SU-DHL-6 (cell line): ENCODE data around the gene CAPN1.

Experiments
- H2AFZ ChIP-seq: fragments of 200-600 bp; sonication (generic); 2 replicates; pipeline ENCODE4 v1.6.1; 2014; ENCODE audit warnings: low read depth, mild to moderate bottlenecking, moderate library complexity, mixed read lengths, antibody characterized with exemption, low read length; ENCODE audit not compliant: severe bottlenecking
- H3F3A ChIP-seq: fragments of 200-600 bp; shearing (Covaris generic); 2 replicates; pipeline ENCODE4 v1.6.0; 2016; ENCODE audit warnings: antibody characterized with exemption, mild to moderate bottlenecking; ENCODE audit not compliant: insufficient read depth
- H3K27ac ChIP-seq: fragments of 200-600 bp; sonication (generic); 2 replicates; pipeline ENCODE4 v1.5.1; 2016; ENCODE audit warnings: low read depth, mild to moderate bottlenecking, low read length, moderate library complexity, mixed read lengths
- H3K27me3 ChIP-seq: fragments of 200-600 bp; sonication (generic), shearing (Covaris generic); 2 replicates; pipeline ENCODE4 v1.6.0; 2014; ENCODE audit warnings: mild to moderate bottlenecking, low read length
- H3K36me3 ChIP-seq: fragments of 200-600 bp; sonication (generic); 2 replicates; pipeline ENCODE4 v1.6.1; 2014; ENCODE audit warnings: mild to moderate bottlenecking, low read length, mixed read lengths
- H3K4me2 ChIP-seq: fragments of 300-600, 200-600 bp; shearing (Covaris generic), sonication (generic); 2 replicates; pipeline ENCODE4 v1.6.0; 2014; ENCODE audit warnings: low read length, low read depth, mild to moderate bottlenecking; ENCODE audit not compliant: poor library complexity, severe bottlenecking
- H3K4me3 ChIP-seq: fragments of 200-600 bp; sonication (generic); 2 replicates; pipeline ENCODE4 v1.5.1; 2014; ENCODE audit warnings: antibody characterized with exemption, low read length, mild to moderate bottlenecking, mixed read lengths; ENCODE audit not compliant: insufficient read depth, poor library complexity, severe bottlenecking
- H3K79me2 ChIP-seq: fragments of 200-600 bp; sonication (generic); 2 replicates; pipeline ENCODE4 v1.6.1; 2014; ENCODE audit warnings: mild to moderate bottlenecking, low read length, moderate library complexity; ENCODE audit not compliant: insufficient read depth
- H3K9ac ChIP-seq: fragments of 200-600 bp; sonication (generic); 2 replicates; pipeline ENCODE4 v1.7.0; 2014; ENCODE audit warnings: mild to moderate bottlenecking, low read length
- H3K9me2 ChIP-seq: fragments of 200-600 bp; sonication (generic); replicated peaks from 2 replicates; pipeline ENCODE4 v1.6.1; 2014; ENCODE audit warnings: low read length; ENCODE audit not compliant: insufficient read depth
- H3K9me3 ChIP-seq: fragments of 200-600 bp; sonication (generic); 2 replicates; pipeline ENCODE4 v1.6.1; 2014; ENCODE audit warnings: low read length, mixed read lengths; ENCODE audit not compliant: insufficient read depth
- H4K20me1 ChIP-seq: fragments of 200-600 bp; sonication (generic); 2 replicates; pipeline ENCODE4 v1.6.1; 2014; ENCODE audit warnings: low read depth, mild to moderate bottlenecking, antibody characterized with exemption, low read length, moderate library complexity, mixed read lengths
- CTCF ChIP-seq: fragments of 200-600 bp; sonication (generic); IDR thresholded peaks from one replicate; pipeline ENCODE4 v1.5.1; 2017; ENCODE audit warnings: antibody characterized with exemption, mild to moderate bottlenecking, low read length, moderate library complexity; ENCODE audit not compliant: insufficient read depth, poor library complexity, severe bottlenecking
- EZH2phosphoT487 ChIP-seq: fragments of 200-600 bp; sonication (generic), shearing (Covaris generic); conservative IDR thresholded peaks from 2 replicates; pipeline ENCODE4 v1.6.1; 2018; ENCODE audit warnings: mild to moderate bottlenecking, antibody characterized with exemption, low read length, moderate library complexity, mixed read lengths

Gene CAPN1

GRCh38 chr11:65180877-65181568, 705 bp upstream of the CAPN1 start:
- Histone ChIP-seq H4K20me1 (no peaks in the 10 kb centered on the region), H3K27ac (peak overlapping the region; percentile 62), H3K9me3 (no peaks in the 10 kb centered on the region), H3K4me2 (peak overlapping the region; percentile 65), H3K4me3 (peak overlapping the region; percentile 72), H3K9ac (peak overlapping the region; percentile 87), H3F3A (peaks cover 13% of the 10 kb centered on the region; the same call in 1 of the 2 replicates), H3K36me3 (no peaks in the 10 kb centered on the region), H3K27me3 (no peaks in the 10 kb centered on the region), H3K79me2 (peaks cover 6% of the 10 kb centered on the region; the same call in 1 of the 2 replicates), H2AFZ (peak overlapping the region; percentile 86), H3K9me2 (no peaks in the 10 kb centered on the region)
- TF ChIP-seq CTCF (peak; percentile 92), EZH2phosphoT487 (no peak)

- Histone ChIP-seq H3K27me3 (no peaks in the 10 kb centered on the region), H3K9ac (peak overlapping the region; percentile 87), H2AFZ (peak overlapping the region; percentile 86), H3K9me3 (no peaks in the 10 kb centered on the region), H3K27ac (peak overlapping the region; percentile 62), H3K36me3 (no peaks in the 10 kb centered on the region), H3K79me2 (peaks cover 6% of the 10 kb centered on the region; the same call in 1 of the 2 replicates), H3K4me2 (peak overlapping the region; percentile 65), H3F3A (peaks cover 13% of the 10 kb centered on the region; the same call in 1 of the 2 replicates), H3K9me2 (no peaks in the 10 kb centered on the region), H4K20me1 (no peaks in the 10 kb centered on the region), H3K4me3 (peak overlapping the region; percentile 72)
- TF ChIP-seq CTCF, result no peak
- no peak for TF ChIP-seq EZH2phosphoT487
These were observed 786 bp downstream of the CAPN1 start for GRCh38 chr11:65182258-65183170.

GRCh38 chr11:65183201-65183891, 1.6 kb downstream of the CAPN1 start:
- H3K4me2 ChIP-seq, result no peak overlapping the region
- H4K20me1 ChIP-seq, result no peaks in the 10 kb centered on the region
- H3K27me3 ChIP-seq, result no peaks in the 10 kb centered on the region
- no peak overlapping the region for H3K9ac ChIP-seq
- H2AFZ ChIP-seq, result no peak overlapping the region
- H3K9me2 ChIP-seq, result no peaks in the 10 kb centered on the region
- H3K4me3 ChIP-seq, result no peak overlapping the region
- H3K27ac ChIP-seq, result no peak overlapping the region
- H3K9me3 ChIP-seq, result no peaks in the 10 kb centered on the region
- H3K79me2 ChIP-seq, result peaks cover 6% of the 10 kb centered on the region; the same call in 1 of the 2 replicates
- no peak for TF ChIP-seq EZH2phosphoT487
- no peak for TF ChIP-seq CTCF
- peaks cover 13% of the 10 kb centered on the region; the same call in 1 of the 2 replicates for H3F3A ChIP-seq
- H3K36me3 ChIP-seq, result no peaks in the 10 kb centered on the region
